ENCODE results near the gene MAML3.

The MAML3 gene

GRCh38 chr4:139685180-139685579 lies 468.8 kb downstream of the MAML3 start:
- DNase-seq (ENCODE audit: low spot score) = no peak

- no peak for DNase-seq (ENCODE audit: low spot score)
Observed at GRCh38 chr4:139684351-139684750, 469.6 kb downstream of the MAML3 start.

- no peak for DNase-seq (ENCODE audit: low spot score)
Observed at GRCh38 chr4:139682741-139683151, 471.2 kb downstream of the MAML3 start.

- DNase-seq (ENCODE audit: low spot score) = no peak
Observed at GRCh38 chr4:139682309-139682708, 471.7 kb downstream of the MAML3 start.

GRCh38 chr4:139676913-139677585 lies 476.9 kb downstream of the MAML3 start:
- no peak for DNase-seq (ENCODE audit: low spot score)

- no peak for DNase-seq (ENCODE audit: low spot score)
Observed at GRCh38 chr4:139676365-139676764, 477.6 kb downstream of the MAML3 start.

GRCh38 chr4:139675651-139676050 lies 478.3 kb downstream of the MAML3 start:
- no peak for DNase-seq (ENCODE audit: low spot score)

- DNase-seq (ENCODE audit: low spot score) = no peak
Observed at GRCh38 chr4:139674875-139675550, 479.0 kb downstream of the MAML3 start.

- no peak for DNase-seq (ENCODE audit: low spot score)
Observed at GRCh38 chr4:139672732-139673131, 481.3 kb downstream of the MAML3 start.

GRCh38 chr4:139672215-139672614 lies 481.8 kb downstream of the MAML3 start:
- DNase-seq (ENCODE audit: low spot score) = no peak

GRCh38 chr4:139670775-139671174 lies 483.2 kb downstream of the MAML3 start:
- no peak for DNase-seq (ENCODE audit: low spot score)

- DNase-seq (ENCODE audit: low spot score) = no peak
Observed at GRCh38 chr4:139669890-139670289, 484.1 kb downstream of the MAML3 start.

GRCh38 chr4:139669335-139669734 lies 484.6 kb downstream of the MAML3 start:
- DNase-seq (ENCODE audit: low spot score) = no peak

- no peak for DNase-seq (ENCODE audit: low spot score)
Observed at GRCh38 chr4:139668658-139669201, 485.3 kb downstream of the MAML3 start.

- DNase-seq (ENCODE audit: low spot score) = no peak
Observed at GRCh38 chr4:139668036-139668435, 485.9 kb downstream of the MAML3 start.

Measured in hematopoietic multipotent progenitor cell treated with erythropoietin and hydrocortisone succinate and interleukin-3 and kit ligand, for 15 days (in vitro differentiated cells).